Measurements from ENCODE around the gene CYP1A2.
"Not testable (repeated sequence)": the region's sequence is repeated elsewhere in the genome, so short reads cannot be mapped to it uniquely, and the experiment has no call there.

The CYP1A2 gene, protein sequence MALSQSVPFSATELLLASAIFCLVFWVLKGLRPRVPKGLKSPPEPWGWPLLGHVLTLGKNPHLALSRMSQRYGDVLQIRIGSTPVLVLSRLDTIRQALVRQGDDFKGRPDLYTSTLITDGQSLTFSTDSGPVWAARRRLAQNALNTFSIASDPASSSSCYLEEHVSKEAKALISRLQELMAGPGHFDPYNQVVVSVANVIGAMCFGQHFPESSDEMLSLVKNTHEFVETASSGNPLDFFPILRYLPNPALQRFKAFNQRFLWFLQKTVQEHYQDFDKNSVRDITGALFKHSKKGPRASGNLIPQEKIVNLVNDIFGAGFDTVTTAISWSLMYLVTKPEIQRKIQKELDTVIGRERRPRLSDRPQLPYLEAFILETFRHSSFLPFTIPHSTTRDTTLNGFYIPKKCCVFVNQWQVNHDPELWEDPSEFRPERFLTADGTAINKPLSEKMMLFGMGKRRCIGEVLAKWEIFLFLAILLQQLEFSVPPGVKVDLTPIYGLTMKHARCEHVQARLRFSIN

DNA sequence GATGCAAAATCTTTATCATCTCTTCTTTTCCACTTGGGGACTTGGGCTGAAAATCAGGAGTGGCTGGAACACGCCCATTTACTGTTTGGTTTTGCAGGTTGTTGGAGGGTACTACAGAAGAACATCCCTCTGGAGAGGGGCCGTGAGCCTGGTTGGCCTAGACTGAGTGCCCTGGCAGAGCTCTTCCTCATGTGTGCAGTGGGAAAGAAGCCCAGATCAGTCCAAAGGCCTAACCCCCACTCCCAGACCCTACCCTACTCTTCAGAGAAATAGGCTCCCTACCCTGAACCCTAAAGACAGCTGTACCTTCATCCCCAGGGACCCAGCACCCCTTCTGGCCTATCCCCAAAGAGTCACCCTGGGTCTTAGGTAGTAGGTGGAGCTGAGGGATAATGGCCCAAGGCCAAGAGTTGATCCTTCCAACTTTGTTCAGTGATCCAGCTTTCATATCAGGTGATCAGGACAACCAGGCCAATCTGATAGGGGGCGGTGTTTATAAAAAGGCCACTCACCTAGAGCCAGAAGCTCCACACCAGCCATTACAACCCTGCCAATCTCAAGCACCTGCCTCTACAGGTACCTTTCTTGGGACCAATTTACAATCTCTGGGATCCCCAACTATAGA is at the start of gene CYP1A2:
TSS of gene CYP1A2 (plus strand) at position 524 of the 625 bp plus-strand sequence. CDS start 894 bp downstream, outside the sequence.
- DNase-seq (ENCODE audit: extremely low read depth in 1 of 2, low read depth in 1 of 2) = no peak

DNA sequence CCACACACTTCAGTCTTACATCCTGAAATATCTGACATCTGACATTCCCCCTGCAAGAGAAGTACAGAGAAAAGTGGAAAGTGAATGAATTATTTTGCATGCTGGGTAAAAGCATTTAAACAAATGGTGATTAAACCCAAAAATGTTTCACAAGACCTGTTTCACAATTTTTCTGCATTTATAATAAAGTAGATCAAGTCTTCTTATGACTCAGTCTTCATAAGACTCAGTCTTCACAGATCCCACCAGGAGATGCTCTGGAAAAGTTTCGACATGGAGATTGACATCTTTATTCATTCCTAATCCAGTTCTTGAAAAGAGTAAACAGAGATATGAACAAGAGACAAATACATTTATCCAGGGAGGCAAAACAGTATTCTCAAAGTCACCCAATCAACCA is 39.6 kb upstream of the CYP1A2 start:
- DNase-seq (ENCODE audit: extremely low read depth in 1 of 2, low read depth in 1 of 2) = no peak

DNA sequence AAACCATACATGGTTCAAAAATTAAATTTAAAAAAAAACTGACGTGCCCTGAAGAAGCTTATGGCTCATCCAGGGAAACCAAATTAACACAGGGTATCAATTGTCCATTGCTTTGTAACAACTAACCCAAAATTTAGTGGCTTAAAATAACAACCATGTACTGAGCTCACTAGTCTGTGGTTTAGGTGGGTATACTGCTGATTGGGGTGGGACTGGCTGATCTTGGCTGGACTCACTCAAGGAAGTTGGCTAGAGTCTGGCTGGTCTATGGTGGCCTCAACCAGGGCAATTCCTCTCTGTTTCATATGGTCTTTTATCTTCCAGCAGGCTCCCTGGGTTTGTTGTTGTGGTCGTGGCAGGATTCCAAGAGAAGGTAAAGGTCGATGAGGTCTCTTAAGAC is 38.8 kb upstream of the CYP1A2 start:
- no peak for DNase-seq (ENCODE audit: extremely low read depth in 1 of 2, low read depth in 1 of 2)

DNA sequence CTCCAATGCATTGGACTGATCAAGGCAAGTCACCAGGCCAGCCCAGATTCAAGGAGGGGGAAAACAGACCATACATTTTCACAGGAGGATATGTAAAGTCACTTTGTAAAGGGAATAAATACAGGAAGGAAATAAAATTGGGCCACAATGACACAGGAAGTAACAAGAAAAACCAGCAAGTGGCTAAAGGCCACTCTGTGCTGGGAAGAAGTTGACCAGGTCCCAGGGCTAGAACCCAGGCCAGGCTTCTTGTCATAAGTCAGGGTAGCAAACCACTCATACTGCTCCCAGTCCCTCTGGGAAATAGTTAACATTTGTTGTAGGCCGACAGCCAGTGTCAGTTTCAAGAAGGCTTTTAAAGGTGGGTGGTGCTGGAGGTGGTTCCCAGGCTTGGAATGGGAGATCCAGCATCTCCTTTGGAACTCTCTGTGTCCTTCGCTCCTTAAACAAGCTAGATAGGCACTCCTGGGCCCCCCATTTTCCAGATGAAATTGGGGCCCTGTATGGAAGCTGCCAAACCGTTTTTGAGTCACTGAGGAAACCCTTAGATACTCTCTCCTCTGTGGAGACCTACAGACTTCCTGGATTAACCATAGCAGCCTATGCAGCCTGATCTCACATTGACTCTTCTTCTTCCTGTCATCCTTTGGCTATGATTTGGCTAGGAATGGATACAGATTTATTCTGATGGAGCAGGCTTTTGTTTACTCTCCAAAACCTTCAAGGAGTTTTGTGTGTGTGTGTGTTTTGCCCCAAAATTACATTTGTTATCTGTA is 38.1 kb upstream of the CYP1A2 start:
- DNase-seq (ENCODE audit: extremely low read depth in 1 of 2, low read depth in 1 of 2) = no peak

DNA sequence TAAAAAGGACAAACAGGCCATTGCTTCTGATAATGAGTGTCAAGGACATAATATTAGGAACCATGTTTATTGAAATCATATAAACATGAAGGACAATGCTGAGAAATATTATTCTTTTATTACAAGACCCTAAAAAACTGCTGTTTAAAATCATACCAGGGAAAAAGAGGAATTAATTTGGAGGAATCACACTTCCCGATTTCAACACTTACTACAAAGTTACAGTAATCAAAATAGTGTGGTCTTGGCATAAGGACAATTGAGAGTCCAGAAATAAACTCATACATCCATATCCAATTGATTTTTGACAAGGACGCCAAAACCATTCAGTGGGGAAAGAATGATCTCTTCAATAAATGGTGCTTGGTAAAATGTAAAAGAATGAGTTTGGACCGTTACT is 36.3 kb upstream of the CYP1A2 start:
- DNase-seq (ENCODE audit: extremely low read depth in 1 of 2, low read depth in 1 of 2) = no peak

DNA sequence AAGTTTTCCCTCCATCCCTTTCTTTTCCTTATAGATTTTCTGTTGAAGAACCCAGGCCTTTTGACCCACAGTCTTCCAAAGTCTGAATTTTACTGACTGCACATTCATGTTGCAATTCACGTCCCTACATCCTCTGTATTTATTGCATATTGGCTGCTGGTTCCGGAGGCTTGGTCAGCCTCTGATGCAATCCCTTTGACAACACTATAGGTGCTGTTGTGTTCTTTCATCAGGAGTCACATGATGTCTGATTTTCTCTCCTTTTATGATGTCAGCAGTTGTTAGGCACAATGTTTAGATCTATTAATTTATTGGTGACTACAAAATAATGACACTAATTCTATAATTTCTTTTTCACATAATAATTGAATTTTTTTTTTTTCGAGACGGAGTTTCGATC is 32.0 kb upstream of the CYP1A2 start:
- DNase-seq (ENCODE audit: extremely low read depth in 1 of 2, low read depth in 1 of 2) = no peak

DNA sequence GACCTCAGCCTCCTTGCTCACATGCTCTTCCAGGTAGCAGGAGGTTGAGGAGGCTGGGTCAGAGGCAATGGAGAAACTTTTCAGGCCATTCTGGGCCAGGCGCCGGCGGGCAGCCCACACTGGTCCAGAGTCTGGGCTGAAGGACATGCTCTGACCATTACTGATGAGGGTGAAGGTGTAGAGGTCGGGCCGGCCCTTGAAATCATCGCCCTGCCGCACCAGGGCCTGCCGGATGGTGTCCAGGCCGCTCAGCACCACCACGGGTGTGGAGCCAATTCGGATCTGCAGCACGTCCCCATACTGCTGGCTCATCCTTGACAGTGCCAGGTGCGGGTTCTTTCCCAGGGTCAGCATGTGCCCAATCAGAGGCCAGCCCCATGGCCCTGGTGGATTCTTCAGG is 26.1 kb upstream of the CYP1A2 start:
- DNase-seq (ENCODE audit: extremely low read depth in 1 of 2, low read depth in 1 of 2) = no peak

DNA sequence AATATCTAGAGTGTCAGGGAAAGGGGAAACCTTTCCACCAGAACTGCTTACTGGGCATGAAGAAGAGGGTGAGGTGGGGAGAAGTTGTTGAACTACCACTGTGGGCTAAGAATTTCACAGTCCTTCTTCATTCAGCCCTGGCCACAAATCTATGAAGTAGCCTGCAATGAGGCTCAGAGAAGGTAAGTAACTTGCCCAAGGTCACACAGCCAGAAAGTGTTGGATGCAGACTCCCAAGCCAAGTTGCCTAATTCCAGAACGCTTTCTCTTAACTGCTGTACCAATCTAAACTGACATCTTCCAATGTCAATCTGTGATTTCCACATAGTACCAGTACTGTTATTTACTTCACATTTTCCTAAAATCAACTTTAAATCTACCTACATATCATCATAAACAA is 25.5 kb upstream of the CYP1A2 start:
- no peak for DNase-seq (ENCODE audit: extremely low read depth in 1 of 2, low read depth in 1 of 2)

DNA sequence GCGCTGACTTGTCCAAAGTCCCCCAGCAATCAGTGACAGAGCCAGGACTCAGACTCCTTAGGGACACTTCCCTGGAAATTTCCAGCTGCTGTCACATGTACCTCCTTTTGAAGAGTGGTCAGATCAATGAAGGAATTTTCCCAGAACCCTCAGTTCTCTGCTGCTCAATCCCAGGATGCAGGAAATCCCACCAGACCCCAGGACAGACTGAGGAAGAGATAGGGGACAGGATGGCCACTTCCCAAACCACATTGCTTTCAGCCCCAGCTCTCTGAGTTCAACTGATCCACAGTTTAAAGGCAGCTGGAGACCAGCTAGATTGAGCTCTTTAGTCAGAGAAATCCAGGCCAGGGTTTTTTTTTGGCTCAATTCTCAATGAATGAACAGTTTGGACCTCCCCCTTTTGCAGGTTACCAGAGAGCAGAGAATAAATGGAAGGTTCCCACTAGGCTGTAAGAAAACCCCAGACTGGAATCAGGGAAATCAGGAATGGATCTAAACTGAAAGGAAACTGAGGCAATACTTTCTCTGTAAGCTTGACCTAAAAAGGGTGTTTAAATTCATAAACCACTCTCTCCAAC is 24.8 kb upstream of the CYP1A2 start:
- DNase-seq (ENCODE audit: extremely low read depth in 1 of 2, low read depth in 1 of 2) = no peak

DNA sequence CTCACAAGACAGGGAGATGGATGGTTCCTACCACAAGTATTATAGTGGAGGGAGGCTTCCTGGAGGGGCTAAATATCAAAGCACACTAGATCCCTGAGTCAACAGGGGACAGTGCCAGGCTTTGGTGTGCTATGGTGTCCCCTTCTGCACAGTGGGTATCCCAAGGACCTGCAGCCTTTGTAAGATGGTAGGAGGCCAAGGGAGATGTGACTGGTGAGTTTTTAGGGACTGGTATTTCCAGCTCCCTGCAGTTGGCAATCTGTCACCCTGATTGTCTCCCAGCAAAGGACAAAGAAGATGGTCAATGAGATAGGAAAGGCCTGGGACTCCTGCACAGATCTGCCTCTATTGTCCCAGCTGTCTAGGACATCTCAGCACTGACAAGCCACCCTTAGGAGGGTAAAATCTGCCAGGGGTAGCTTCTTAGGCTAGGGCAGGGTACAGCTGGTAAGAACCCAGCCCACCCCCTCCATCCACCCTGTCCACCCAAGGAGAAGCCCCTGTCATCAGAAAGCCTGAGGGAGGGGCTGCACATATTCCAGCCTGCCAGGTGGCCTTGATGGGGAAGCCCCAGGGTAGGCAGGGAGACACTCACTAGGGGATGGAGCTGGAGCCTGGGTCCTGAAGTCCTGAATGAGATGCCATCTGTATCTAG is 23.9 kb upstream of the CYP1A2 start:
- DNase-seq (ENCODE audit: extremely low read depth in 1 of 2, low read depth in 1 of 2) = no peak

DNA sequence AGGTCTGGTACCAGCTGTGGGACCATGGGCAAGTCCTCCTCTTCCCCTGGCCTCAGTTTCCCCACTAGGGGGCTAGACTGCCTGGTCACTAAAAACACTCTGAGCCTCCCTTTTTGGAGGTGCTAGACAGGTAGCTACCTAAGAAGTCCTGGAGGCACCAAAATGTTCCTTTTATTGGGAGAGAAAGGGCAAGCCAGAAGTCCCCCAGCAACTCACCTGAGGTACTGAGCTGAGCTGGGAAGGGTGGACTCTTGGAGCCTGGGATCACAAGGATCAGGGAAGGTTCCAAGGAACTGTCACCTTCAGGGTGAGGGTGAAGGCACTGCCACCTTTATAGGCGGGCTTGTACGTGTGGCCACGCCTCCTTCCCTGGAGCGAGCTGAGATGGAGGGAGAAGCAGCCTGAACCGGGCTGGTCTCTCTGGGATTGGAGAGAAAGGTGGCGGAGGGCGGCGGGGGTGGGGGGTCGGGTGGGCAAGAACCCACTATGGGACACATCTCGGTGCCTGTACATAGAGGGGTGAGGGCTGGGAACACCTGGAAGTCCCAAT is 23.3 kb upstream of the CYP1A2 start, which contains the start of gene CYP1A1:
TSS of gene CYP1A1 (minus strand) at position 304 of the 550 bp plus-strand sequence. CDS start 2,431 bp downstream, outside the sequence.
- DNase-seq (ENCODE audit: extremely low read depth in 1 of 2, low read depth in 1 of 2) = no peak

DNA sequence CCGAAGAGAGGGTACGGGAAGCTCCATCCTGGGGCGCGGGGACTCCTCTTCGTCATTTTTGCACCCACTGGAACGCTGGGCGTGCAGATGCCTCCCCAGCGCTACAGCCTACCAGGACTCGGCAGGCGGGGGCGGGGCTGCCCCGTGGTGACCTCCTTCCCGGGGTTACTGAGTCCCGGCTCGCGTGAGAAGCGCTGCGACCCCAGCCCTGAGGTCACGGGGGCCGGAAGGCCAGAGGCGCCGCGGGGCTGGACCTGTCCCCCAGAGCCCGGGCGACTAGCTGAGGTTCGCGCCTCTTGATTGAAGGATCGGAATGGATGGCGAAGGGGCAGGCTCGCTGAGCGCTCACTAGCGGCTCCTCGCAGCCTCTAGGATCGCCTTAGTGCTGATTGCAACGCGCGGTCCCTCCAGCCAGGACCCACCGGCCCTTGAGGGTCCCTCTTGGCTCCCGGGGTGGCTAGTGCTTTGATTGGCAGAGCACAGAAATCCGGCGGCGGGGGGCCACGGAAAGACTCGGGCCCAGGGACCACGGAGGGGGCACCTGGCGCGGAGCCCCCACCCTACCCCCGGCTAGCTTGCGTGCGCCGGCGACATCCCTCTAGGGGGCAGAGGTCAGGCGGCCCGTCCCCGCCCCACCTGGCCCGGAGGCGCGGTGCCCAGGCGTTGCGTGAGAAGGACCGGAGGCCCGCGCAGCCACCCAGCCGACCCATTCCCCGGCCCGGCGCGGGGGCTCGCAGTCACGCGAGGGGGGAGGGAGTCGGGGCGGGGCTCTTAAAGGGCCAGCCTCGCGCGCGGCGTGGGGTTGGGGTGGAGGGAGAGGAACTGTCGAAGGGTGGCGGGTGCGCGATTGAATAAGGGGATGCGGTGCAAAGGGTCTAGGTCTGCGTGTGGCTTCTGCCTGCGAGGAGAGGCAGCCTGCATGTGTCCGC is 22.5 kb upstream of the CYP1A2 start:
- DNase-seq (ENCODE audit: extremely low read depth in 1 of 2, low read depth in 1 of 2) = peak in 1 of 2 donors; percentile 18

DNA sequence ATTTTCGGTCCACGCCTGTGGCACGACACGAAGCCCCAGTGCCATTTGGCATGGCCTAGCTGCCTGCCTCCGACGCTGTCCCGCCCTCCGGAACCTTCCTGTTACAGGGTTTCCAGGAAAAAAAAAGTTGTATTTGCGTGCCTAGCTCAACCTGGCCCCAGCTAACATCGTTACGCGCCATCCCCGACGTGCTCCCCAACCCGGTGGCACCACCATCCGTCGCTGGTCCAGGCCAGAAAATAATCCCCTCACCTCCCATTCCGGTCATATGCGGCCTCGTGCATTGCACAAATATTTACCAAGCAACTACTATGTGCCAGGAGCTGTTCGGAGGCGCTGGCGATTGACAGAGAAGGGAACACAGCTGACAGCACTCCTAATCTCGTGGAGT is 21.9 kb upstream of the CYP1A2 start:
- no peak for DNase-seq (ENCODE audit: extremely low read depth in 1 of 2, low read depth in 1 of 2)

DNA sequence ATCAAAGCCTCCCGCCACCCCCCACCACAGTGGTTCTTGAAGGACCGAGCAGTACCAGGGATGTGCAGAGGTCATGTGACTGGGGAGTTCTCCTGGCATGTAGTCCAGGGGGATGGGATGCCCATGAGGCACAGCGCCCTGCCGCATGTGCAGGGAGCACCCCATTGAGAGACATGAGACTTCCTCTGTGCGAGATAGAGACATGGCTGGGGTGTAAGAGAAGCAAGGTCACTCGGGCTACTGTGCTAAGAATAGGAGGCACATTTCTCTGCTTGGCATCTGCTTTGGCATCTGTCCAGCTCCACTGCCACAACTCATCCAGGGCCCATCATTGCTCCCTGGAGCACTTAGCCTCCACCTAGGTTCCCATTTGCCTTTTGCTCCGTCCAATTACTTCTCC is 20.9 kb upstream of the CYP1A2 start:
- DNase-seq (ENCODE audit: extremely low read depth in 1 of 2, low read depth in 1 of 2) = no peak

DNA sequence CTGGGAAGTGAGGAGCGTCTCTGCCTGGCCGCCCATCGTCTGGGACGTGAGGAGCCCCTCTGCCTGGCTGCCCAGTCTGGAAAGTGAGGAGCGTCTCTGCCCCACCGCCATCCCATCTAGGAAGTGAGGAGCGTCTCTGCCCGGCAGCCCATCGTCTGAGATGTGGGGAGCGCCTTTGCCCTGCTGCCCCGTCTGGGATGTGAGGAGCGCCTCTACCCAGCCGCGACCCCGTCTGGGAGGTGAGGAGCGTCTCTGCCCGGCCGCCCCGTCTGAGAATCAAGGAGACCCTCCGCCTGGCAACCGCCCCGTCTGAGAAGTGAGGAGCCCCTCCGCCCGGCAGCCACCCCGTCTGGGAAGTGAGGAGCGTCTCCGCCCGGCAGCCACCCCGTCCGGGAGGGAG is 19.9 kb upstream of the CYP1A2 start:
- DNase-seq (ENCODE audit: extremely low read depth in 1 of 2, low read depth in 1 of 2) = not testable (repeated sequence)

DNA sequence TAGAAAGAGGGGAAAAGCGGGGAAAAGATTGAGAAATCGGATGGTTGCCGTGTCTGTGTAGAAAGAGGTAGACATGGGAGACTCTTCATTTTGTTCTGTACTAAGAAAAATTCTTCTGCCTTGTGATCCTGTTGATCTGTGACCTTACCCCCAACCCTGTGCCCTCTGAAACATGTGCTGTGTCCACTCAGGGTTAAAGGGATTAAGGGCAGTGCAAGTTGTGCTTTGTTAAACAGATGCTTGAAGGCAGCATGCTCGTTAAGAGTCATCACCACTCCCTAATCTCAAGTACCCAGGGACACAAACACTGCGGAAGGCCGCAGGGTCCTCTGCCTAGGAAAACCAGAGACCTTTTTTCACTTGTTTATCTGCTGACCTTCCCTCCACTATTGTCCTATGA is 19.3 kb upstream of the CYP1A2 start:
- not testable (repeated sequence) for DNase-seq (ENCODE audit: extremely low read depth in 1 of 2, low read depth in 1 of 2)

DNA sequence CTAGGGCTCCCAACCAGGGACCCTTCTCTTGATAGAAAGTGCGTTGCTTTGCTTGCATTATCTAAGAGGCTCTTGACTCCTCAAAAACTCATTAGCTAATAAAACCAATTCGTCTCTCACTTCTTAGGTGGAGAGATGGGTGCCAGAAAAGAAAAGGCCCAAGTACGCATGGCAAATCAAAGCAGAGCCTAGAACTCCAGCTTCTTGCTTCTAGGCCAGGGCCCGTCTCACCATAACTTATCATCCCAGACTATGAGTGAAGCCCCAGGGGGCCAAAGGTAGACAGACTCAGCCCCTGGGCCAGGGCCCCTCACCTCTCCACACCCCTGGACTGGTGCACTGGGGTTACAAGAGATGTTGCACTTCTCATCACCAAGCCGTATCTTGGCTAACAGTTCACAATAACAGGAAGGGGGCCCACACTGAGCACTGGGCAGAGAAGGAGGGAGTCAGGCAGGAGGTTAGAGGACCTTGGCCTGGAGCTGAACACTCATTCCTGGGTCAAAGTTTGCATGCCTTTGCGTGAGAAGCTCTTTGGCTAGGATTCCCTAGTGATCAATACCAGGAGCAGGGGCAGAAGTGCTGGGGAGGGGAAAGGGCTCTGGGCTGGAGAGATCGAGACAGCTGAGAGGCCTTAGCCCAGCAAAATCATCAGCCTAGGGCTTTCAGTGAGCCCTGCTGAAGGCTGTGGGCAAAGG is 17.9 kb upstream of the CYP1A2 start:
- DNase-seq (ENCODE audit: extremely low read depth in 1 of 2, low read depth in 1 of 2) = no peak

DNA sequence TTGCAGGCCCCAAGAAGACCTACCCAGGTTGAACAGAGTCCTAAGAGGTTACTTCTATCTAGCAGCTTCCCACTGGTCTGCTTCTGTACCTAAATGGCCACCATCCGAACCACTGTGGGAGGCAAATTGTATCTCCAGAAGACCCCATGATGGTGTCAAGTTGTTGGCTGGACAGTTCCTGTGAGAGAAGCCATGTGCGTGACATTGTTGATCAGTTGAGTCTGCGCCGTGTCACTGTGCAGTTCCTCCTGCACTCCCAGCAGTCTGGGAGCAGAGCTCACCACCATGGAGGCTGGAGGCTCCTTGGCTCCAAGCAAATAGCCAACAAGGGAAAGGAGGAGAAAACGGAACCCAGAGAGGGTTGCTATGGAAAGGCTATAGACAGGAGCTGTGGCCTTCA is 15.8 kb upstream of the CYP1A2 start:
- DNase-seq (ENCODE audit: extremely low read depth in 1 of 2, low read depth in 1 of 2) = no peak

DNA sequence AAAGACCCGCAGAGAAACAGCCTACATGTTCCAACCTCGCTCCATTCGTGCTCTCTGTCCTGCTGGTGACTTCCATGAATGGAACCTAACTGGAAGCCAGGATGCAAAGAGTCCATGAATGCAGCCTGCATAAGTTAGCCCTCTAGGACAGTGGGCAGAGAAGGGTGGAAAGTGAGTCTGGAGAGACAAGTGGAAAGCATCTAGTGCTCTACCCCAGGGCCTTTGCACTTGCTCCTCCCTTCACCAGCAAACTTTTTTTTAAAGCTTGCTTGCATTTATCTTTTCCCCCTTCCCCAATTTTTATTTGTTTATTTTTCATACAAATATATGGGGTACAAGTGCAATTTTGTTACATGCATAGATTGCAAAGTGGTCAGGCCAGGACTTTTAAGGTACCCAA is 15.4 kb upstream of the CYP1A2 start:
- no peak for DNase-seq (ENCODE audit: extremely low read depth in 1 of 2, low read depth in 1 of 2)
